MCF 10A (cell line): ENCODE results near the gene ITGB3BP. TPM values are rescaled to one million over a fixed set of nuclear protein-coding genes. Genes with fewer than 3 reads are reported as not detected.
"Not testable (repeated sequence)": the region's sequence is repeated elsewhere in the genome, so short reads cannot be mapped to it uniquely, and the experiment has no call there.

Experiments used
- BruUV-seq: library from RNA; stranded (reverse); fragments of 400-500 nt; replicated peaks from 2 replicates; lab custom pipeline; 2021; lab: Mats Ljungman, UMichigan
- CTCF ChIA-PET: fragments of 300-600 bp; sonication (Branson Sonifier 250); formaldehyde crosslinking; extraction: SDS; loops from one replicate; lab custom pipeline; 2021; ENCODE audit warnings: antibody characterized with exemption, inconsistent platforms; lab: Yijun Ruan, JAX
- POLR2A ChIA-PET: fragments of 300-600, 350-650 bp; sonication (Branson Sonifier 250); formaldehyde crosslinking; extraction: SDS; loops from one replicate; lab custom pipeline; 2020; ENCODE audit warnings: antibody characterized with exemption, inconsistent platforms; lab: Yijun Ruan, JAX
- DNase-seq: peaks from one replicate; pipeline ENCODE4 v3.0.0-alpha.2; 2018; ENCODE audit not compliant: unreplicated experiment
- H3K27ac Mint-ChIP-seq: one replicate; pipeline ENCODE4 v1.8.0; 2022; ENCODE audit warnings: mild to moderate bottlenecking, low read depth, mixed read lengths; ENCODE audit not compliant: unreplicated experiment
- H3K27me3 Mint-ChIP-seq: one replicate; pipeline ENCODE4 v1.8.0; 2022; ENCODE audit warnings: mixed read lengths; ENCODE audit not compliant: insufficient read depth, unreplicated experiment
- H3K36me3 Mint-ChIP-seq: one replicate; pipeline ENCODE4 v1.8.0; 2022; ENCODE audit warnings: mild to moderate bottlenecking, moderate library complexity, mixed read lengths; ENCODE audit not compliant: insufficient read depth, unreplicated experiment
- H3K4me1 Mint-ChIP-seq: one replicate; pipeline ENCODE4 v1.8.0; 2022; ENCODE audit warnings: mixed read lengths; ENCODE audit not compliant: insufficient read depth, unreplicated experiment
- H3K4me3 Mint-ChIP-seq: one replicate; pipeline ENCODE4 v1.8.0; 2022; ENCODE audit warnings: mild to moderate bottlenecking, moderate library complexity, mixed read lengths; ENCODE audit not compliant: unreplicated experiment
- H3K9me3 Mint-ChIP-seq: one replicate; pipeline ENCODE4 v1.8.0; 2022; ENCODE audit warnings: mixed read lengths; ENCODE audit not compliant: unreplicated experiment
- CTCF ChIP-seq: fragments of 200-600 bp; IDR thresholded peaks from one replicate; pipeline ENCODE4 v1.8.0; 2022; ENCODE audit warnings: antibody characterized with exemption, mild to moderate bottlenecking; ENCODE audit not compliant: unreplicated experiment
- intact Hi-C: fragments of 100-400 bp; cut with micrococcal nuclease; formaldehyde crosslinking; loops from 2 replicates; pipeline ENCODE4 v1.14.1; 2022
- total RNA-seq: library from RNA; stranded (reverse); gene quantifications from 2 replicates; pipeline ENCODE4 v1.2.3, GENCODE V29; 2022

Gene ITGB3BP
- total RNA-seq, 1 experiment from 2014 or later = 31.8 TPM

GRCh38 chr1:63428815-63429214 is 94.2 kb downstream of the ITGB3BP start:
- Mint-ChIP-seq H3K4me3 (no peak overlapping the region), H3K36me3 (no peaks in the 10 kb centered on the region), H3K4me1 (no peaks in the 10 kb centered on the region), H3K27me3 (no peaks in the 10 kb centered on the region), H3K27ac (no peak overlapping the region), H3K9me3 (peaks cover 5% of the 10 kb centered on the region)
- BruUV-seq = no TSS peak
- ChIA-PET POLR2A (no interaction called here), CTCF (interaction anchor here (0.7 kb wide), 1 partner anchor 101 kb away, joined by 3 read pairs; no protein-coding TSS in a partner anchor)
- DNase-seq = no peak
- TF ChIP-seq CTCF = no peak
- intact Hi-C loops = no loop called here

DNA sequence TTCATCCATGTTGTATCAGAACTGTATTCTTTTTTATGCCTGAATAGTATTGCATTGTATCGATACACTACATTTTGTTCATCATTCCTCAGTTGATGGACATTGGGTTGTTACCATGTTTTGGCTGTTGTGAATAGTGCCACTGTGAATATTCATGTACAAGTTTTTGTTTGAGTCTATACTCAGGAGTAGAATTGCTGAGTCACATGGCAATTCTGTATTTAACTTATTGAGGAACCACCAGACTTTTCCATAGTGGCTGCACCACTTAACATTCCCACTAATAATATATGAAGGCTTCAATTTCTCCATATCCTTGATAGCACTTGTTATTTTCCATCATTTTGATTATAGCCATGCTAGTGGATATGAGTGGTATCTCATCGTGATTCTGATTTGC is 99.4 kb downstream of the ITGB3BP start:
- intact Hi-C loops = no loop called here
- no peak for DNase-seq
- no peak for TF ChIP-seq CTCF
- no TSS peak for BruUV-seq
- ChIA-PET POLR2A (no interaction called here), CTCF (no interaction called here)
- Mint-ChIP-seq H3K36me3 (peaks cover 12% of the 10 kb centered on the region), H3K27ac (no peak overlapping the region), H3K27me3 (no peaks in the 10 kb centered on the region), H3K4me1 (no peaks in the 10 kb centered on the region), H3K4me3 (no peak overlapping the region), H3K9me3 (no peaks in the 10 kb centered on the region)

DNA sequence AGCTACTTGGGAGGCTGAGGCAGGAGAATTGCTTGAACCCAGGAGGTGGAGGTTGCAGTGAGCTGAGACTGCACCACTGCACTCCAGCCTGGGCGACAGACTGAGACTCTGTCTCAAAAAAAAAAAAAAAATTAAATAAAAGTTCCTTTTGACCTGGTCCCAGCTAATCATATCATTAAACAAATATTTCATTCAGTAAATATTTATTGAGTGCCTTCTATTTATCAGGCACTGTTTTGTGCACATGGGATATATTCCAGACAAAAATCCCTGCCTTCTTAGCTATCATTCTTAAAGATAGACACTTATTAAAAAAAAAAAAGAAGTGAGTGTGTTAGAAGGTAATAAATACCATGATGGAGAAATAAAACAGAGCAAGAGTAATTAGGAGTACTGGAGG is 102.3 kb downstream of the ITGB3BP start:
- H3K9me3 Mint-ChIP-seq, H3K4me3 Mint-ChIP-seq, CTCF ChIA-PET, H3K27me3 Mint-ChIP-seq, BruUV-seq, H3K27ac Mint-ChIP-seq, DNase-seq, intact Hi-C loops, H3K4me1 Mint-ChIP-seq: not testable (repeated sequence)
- POLR2A ChIA-PET = interaction anchor here (0.6 kb wide), 1 partner anchor 16 kb away, joined by 3 read pairs; no protein-coding TSS in a partner anchor
- peaks cover 12% of the 10 kb centered on the region for H3K36me3 Mint-ChIP-seq

DNA sequence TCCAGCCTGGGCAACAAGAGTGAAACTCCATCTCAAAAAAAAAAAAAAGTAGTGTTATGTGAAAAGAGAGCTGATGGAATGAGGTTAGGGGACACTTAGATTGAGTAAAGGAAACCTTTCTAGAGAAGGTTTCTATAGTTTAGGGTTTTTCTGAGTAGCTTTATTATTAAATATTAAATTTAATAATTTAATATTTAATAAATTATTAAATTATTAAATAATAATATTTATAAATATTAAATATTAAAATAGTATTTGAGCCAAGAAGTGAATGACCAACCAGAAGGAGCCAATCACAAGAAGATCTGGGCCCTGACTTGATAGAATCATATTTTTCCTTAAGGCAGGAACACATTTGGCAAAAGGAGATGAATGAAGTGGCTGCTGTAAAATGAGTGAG is 104.9 kb downstream of the ITGB3BP start:
- intact Hi-C loops = no loop called here
- BruUV-seq = no TSS peak
- no peak for TF ChIP-seq CTCF
- Mint-ChIP-seq H3K4me3 (no peak overlapping the region), H3K4me1 (no peaks in the 10 kb centered on the region), H3K9me3 (no peaks in the 10 kb centered on the region), H3K36me3 (peaks cover 12% of the 10 kb centered on the region), H3K27me3 (no peaks in the 10 kb centered on the region), H3K27ac (peak overlapping the region; percentile 28)
- DNase-seq = no peak
- POLR2A ChIA-PET = no interaction called here
- CTCF ChIA-PET = interaction anchor here (0.7 to 1.6 kb wide), 3 partner anchors 17 to 441 kb away, joined by 3 to 5 read pairs (median 3); no protein-coding TSS in a partner anchor
